Fibroblast of skin of right quadriceps (primary cell): Measurements from ENCODE around the gene FAM124B.

Source experiments
- DNase-seq: peaks from one replicate; pipeline ENCODE4 v3.0.0-alpha.2; 2013

FAM124B gene

GRCh38 chr2:224401641-224402342 lies at the start of gene FAM124B:
FAM124B (minus strand) TSS chr2:224402107; CDS start chr2:224401768, 339 bp downstream.
- no peak for DNase-seq

GRCh38 chr2:224449212-224450147 lies 47.6 kb upstream of the FAM124B start:
- DNase-seq = peak; percentile 14

- no peak for DNase-seq
Measured at GRCh38 chr2:224448236-224448635, 46.3 kb upstream of the FAM124B start.

GRCh38 chr2:224444783-224445182 lies 42.9 kb upstream of the FAM124B start:
- no peak for DNase-seq

- DNase-seq = peak; percentile 62
Measured at GRCh38 chr2:224444021-224444420, 42.1 kb upstream of the FAM124B start.

GRCh38 chr2:224442071-224442967 lies 40.4 kb upstream of the FAM124B start:
- peak; percentile 40 for DNase-seq

- no peak for DNase-seq
Measured at GRCh38 chr2:224440988-224441387, 39.1 kb upstream of the FAM124B start.

- no peak for DNase-seq
Measured at GRCh38 chr2:224438726-224439125, 36.8 kb upstream of the FAM124B start.

GRCh38 chr2:224436634-224437033 lies 34.7 kb upstream of the FAM124B start:
- DNase-seq = no peak

GRCh38 chr2:224434618-224435017 lies 32.7 kb upstream of the FAM124B start:
- DNase-seq = no peak

GRCh38 chr2:224433442-224433841 lies 31.5 kb upstream of the FAM124B start:
- no peak for DNase-seq

- no peak for DNase-seq
Measured at GRCh38 chr2:224432003-224432579, 30.2 kb upstream of the FAM124B start.

GRCh38 chr2:224429441-224429810 lies 27.5 kb upstream of the FAM124B start:
- no peak for DNase-seq

- DNase-seq = no peak
Measured at GRCh38 chr2:224428787-224429440, 27.0 kb upstream of the FAM124B start.

- no peak for DNase-seq
Measured at GRCh38 chr2:224427471-224427870, 25.6 kb upstream of the FAM124B start.

GRCh38 chr2:224426656-224427055 lies 24.7 kb upstream of the FAM124B start:
- DNase-seq = no peak

- no peak for DNase-seq
Measured at GRCh38 chr2:224421065-224421464, 19.2 kb upstream of the FAM124B start.

- DNase-seq = no peak
Measured at GRCh38 chr2:224417947-224418346, 16.0 kb upstream of the FAM124B start.

GRCh38 chr2:224417361-224417729 lies 15.4 kb upstream of the FAM124B start:
- no peak for DNase-seq

- no peak for DNase-seq
Measured at GRCh38 chr2:224416656-224417360, 14.9 kb upstream of the FAM124B start.

- DNase-seq = no peak
Measured at GRCh38 chr2:224413381-224413780, 11.5 kb upstream of the FAM124B start.
